ENCODE data around the gene JOSD2. TPM values are rescaled to one million over a fixed set of nuclear protein-coding genes. Genes with fewer than 3 reads are reported as not detected.

Gene JOSD2
- total RNA-seq, 3 donors from 2014 or later = 33.4 to 41.2 (median 37.2) TPM

DNA sequence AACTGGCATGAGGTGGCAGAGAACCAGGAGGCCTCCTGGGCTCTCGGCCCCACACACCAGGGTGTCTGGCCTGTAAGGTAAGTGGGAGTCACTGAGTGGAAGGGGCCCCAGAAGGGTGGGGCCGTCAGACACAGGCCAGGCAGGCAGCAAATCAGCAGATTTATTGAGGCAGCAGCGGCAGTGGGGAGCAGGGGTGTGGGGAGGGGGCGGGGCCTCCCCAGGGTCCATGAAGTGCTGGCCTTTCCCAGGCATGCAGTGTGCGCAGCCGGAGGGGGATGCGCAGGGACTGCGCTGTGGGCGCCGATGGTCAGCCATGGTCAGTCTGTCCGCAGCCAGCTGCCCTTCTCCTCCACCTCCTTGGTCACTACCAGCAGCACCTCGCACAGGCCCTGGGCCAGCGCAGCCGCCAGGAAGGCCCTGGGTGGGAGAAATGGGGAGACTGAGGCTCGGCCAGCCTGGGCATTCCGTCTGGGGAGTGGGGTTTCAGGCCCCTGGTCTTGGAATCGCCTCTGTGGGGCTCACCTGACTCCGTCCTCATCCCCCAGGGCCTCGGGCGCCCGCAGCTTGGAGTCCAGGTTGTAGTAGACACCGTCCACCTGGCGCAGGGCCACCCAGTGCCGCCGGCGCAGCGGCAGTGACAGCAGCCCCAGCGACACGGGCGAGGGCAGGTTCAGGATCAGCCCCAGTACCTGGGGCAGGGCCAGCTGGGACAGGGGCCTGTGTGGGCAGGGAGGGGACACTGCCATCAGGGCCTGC, 5.0 kb downstream of the JOSD2 start:
- no peaks in the 10 kb centered on the region for H3K36me3 ChIP-seq (ENCODE audit: low read depth)
- H3K4me1 ChIP-seq (ENCODE audit: low read depth) = peaks cover 5% of the 10 kb centered on the region
- H3K9me3 ChIP-seq = no peaks in the 10 kb centered on the region
- no peak overlapping the region for H3K4me3 ChIP-seq
- DNase-seq (peak in 1 of 3 donors; percentile 55), ATAC-seq (no peak)
- intact Hi-C loops (cut with DNase I, micrococcal nuclease) = no loop called here
- TF ChIP-seq, protein P1, sequence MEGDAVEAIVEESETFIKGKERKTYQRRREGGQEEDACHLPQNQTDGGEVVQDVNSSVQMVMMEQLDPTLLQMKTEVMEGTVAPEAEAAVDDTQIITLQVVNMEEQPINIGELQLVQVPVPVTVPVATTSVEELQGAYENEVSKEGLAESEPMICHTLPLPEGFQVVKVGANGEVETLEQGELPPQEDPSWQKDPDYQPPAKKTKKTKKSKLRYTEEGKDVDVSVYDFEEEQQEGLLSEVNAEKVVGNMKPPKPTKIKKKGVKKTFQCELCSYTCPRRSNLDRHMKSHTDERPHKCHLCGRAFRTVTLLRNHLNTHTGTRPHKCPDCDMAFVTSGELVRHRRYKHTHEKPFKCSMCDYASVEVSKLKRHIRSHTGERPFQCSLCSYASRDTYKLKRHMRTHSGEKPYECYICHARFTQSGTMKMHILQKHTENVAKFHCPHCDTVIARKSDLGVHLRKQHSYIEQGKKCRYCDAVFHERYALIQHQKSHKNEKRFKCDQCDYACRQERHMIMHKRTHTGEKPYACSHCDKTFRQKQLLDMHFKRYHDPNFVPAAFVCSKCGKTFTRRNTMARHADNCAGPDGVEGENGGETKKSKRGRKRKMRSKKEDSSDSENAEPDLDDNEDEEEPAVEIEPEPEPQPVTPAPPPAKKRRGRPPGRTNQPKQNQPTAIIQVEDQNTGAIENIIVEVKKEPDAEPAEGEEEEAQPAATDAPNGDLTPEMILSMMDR (IDR thresholded peaks at IDR 0.05) = no peak

DNA sequence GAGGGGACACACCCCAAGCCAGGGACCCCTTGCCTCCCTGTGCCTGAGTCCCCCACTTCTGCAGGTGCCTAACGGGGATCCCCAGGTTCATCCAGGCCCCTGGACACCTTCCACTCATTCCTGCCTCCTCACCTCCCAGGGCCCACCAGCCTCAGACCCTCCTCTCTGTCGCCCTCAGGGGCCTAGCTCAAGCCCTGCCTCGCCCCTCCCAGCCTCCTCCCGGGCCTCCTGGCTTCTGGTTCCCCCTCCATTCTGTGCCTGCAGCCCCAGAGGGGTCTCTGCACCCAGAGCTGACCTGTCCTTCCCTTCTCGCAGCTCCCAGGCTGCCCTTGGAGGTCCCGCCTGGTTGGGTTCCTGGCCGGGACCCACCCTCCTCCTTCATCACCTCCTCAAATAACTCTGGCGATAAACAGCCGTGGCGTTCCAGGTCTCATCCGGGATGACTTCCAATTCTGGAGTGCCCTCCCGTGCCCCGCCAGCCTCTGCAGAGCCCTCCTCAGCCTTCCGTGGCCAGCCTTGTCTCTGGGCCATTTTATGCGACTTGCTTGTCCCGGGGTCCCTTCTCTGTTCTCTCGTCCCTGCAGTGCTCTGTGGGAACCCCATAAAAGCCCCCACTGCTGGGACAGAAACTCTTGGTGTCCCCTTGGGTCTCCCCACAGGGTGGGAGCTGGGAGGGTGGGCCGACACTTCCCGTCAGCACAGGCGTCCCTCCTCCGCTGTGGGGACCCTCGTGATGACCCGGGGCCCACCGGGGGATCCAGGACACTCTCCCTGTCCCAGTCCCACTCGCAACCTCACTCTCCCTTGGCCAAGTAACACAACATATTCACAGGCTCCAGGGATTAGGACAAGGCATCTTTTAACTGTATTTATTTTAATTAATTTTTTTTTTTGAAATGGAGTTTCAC, 9.2 kb downstream of the JOSD2 start:
- intact Hi-C loops (cut with DNase I, micrococcal nuclease) = no loop called here

DNA sequence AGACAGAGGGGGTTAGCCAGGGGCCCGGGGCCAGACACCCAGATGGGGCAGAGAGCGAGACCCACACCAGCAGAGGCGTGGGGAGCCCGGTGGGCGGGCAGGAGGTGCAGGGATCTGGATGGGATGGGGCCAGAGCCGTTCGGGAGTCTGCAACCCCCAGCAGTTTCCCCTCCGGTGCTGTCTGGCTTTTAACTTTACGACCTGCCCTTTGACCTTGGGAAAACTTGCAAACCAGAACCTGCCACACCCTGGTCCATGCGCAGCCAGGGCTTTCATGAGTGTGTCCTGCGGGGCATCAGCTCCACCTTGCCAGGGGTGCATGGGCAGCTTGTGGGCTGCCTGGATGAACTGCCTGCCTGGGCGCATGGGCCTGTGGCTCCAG, 9.8 kb downstream of the JOSD2 start:
- no peaks in the 10 kb centered on the region for H3K9me3 ChIP-seq
- no peaks in the 10 kb centered on the region for H3K36me3 ChIP-seq (ENCODE audit: low read depth)
- ATAC-seq = peak; percentile 55
- no peaks in the 10 kb centered on the region for H3K4me1 ChIP-seq (ENCODE audit: low read depth)
- H3K4me3 ChIP-seq = no peak overlapping the region
- TF ChIP-seq, protein P1 (IDR thresholded peaks at IDR 0.05) = no peak
- intact Hi-C loops (cut with DNase I, micrococcal nuclease) = no loop called here
- DNase-seq = peak in 1 of 3 donors; percentile 31

More for the DNA sequence above, 9.2 kb downstream of the JOSD2 start:
- DNase-seq (peak in 1 of 3 donors; percentile 48), ATAC-seq (no peak)
- no peaks in the 10 kb centered on the region for H3K9me3 ChIP-seq
- no peaks in the 10 kb centered on the region for H3K36me3 ChIP-seq (ENCODE audit: low read depth)
- H3K4me3 ChIP-seq = no peak overlapping the region
- H3K4me1 ChIP-seq (ENCODE audit: low read depth) = no peaks in the 10 kb centered on the region
- TF ChIP-seq, protein P1 (IDR thresholded peaks at IDR 0.05) = no peak

DNA sequence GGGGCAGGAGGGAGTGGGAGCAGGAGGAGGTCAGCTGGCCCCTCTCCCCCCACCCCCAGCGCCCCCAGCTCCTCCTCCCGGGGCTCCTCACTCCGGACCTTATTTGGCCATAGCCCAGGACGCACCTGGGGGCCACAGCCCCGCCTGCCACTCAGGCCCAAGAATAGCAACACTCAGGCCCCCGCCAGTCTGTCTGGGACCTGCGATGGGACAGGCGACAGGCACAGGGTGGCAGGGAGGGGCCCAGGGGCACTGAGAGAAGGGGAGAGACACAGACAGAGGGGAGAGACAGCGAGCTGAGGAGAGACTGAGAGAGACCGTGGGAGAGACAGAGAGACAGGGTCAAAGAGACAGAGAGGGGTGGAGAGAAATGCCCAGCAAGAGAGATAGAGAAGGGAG, 10.2 kb downstream of the JOSD2 start:
- intact Hi-C loops (cut with DNase I, micrococcal nuclease) = no loop called here

DNA sequence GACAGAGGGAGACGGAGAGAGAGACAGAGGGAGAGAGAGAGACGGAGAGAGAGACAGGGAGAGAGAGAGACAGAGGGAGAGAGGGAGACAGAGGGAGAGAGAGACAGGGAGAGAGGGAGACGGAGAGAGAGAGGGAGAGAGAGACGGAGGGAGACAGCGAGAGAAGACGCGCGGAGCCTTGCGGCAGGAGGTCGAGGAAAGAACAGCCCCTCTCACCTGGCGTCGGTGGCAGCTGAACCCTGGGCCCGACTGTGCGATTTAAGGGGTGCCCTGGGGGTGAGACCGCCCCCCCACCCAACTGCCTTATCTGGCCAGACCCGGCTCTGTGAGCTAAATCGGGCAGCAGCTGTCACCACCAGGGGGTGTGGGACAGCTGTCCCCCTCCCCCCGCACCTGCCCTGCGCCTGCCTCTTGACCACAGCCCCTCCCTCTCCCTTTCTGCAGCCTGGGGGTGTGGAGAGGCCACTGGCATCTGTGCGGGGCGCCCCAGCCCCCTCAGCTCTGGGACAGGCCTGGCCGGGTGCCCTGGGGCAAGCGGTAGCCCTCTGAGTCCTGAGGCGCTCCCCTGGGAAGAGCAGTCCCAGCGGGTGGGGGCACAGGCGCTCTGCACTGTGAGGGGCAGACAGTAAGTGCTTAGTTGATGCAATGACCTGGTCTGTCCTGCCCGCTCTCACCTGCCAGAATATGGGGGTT, 10.8 kb downstream of the JOSD2 start:
- H3K9me3 ChIP-seq = no peaks in the 10 kb centered on the region
- TF ChIP-seq, protein P1 (IDR thresholded peaks at IDR 0.05) = no peak
- intact Hi-C loops (cut with DNase I, micrococcal nuclease) = no loop called here
- no peak overlapping the region for H3K4me3 ChIP-seq
- DNase-seq (peak in 1 of 3 donors; percentile 48), ATAC-seq (peak; percentile 34)
- no peaks in the 10 kb centered on the region for H3K4me1 ChIP-seq (ENCODE audit: low read depth)
- no peaks in the 10 kb centered on the region for H3K36me3 ChIP-seq (ENCODE audit: low read depth)

More for the DNA sequence above, 10.2 kb downstream of the JOSD2 start:
- Histone ChIP-seq H3K4me3 (no peak overlapping the region), H3K36me3 (ENCODE audit: low read depth) (no peaks in the 10 kb centered on the region), H3K9me3 (no peaks in the 10 kb centered on the region), H3K4me1 (ENCODE audit: low read depth) (no peaks in the 10 kb centered on the region)
- TF ChIP-seq, protein P1 (IDR thresholded peaks at IDR 0.05) = no peak
- peak; percentile 26 for ATAC-seq
- peak in 1 of 3 donors; percentile 28 for DNase-seq

All from mucosa of descending colon (tissue), 3 donors.